ENCODE results near the gene C2CD2L. TPM values are rescaled to one million over a fixed set of nuclear protein-coding genes. Genes with fewer than 3 reads are reported as not detected.
"Not testable (repeated sequence)": the region's sequence is repeated elsewhere in the genome, so short reads cannot be mapped to it uniquely, and the experiment has no call there.

Gene C2CD2L
- total RNA-seq (10 to 100 TPM; 11.7 to 12.3 TPM), polyA plus RNA-seq (ENCODE audit: insufficient read depth, low read depth, low replicate concordance) (7.8 TPM)
- long read RNA-seq, donor 1 = 0 reads
- long read RNA-seq, donor 2 = 0 reads

DNA sequence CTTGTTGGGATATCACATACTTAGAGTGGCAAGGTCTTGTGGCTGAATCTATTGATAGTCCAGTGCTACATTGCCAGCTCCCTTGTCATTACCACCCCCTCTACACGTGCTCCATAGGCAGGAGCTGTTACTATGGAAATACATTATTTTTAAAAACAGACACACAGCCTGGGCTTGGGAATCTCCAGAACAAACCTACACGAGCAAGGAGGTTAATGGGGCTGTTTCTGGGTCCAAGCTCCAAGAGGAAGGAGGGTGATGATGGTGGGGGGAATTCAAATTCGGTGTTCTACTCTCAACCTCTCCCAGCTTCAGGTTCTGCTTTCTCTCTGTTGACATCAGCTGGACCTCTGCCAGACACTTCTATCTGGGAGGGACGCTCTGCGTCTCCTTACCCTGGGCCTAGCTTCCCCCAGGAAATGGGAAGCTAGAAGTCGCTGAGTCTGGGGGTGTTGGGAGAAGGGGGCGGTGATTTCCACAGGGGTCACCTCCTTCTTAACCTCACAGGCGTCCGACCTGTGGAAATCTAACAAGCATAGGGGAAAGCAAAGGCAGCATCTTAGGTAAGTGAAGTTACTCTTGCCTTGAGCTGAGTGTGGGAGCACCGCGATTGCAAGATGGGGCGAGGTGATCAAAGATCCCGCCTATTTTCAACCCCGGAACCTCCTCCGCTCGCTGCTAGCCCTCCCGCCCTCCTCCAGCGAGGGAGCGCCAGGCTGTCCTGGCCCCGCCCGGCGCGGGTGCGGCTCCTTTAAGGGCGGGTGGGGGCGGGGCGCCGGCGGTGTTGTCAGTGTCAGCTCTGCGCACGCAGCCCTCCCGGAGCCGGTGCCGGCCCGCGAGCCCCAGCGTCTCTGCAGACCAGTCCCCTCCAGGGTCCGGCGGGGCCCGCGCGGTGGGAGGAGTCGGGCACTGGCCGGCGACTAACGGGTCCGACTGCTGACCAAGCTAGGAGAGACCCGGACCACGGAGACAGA lies at the start of gene C2CD2L:
C2CD2L (plus strand) TSS at position 781 of the 974 bp plus-strand sequence. CDS start 398 bp downstream, outside the sequence.
- Histone ChIP-seq H3K36me3 (ENCODE audit: low read depth, missing control alignments) (no peaks in the 10 kb centered on the region), H3K27ac (peak within 1 kb of the TSS; percentile 33 to 62), H3K9me3 (no peaks in the 10 kb centered on the region), H3K27me3 (no peaks in the 10 kb centered on the region), H3K4me1 (peaks cover 26% of the 10 kb centered on the region), H3K4me3 (peak within 1 kb of the TSS; percentile 84 to 89)
- intact Hi-C loops (cut with DNase I; ENCODE audit: low total_unique reads) = no loop called here
- 1% methylated on average over 14 to 39 of the region's 49 CpGs for WGBS, 2 donors
- TF ChIP-seq, protein P1, sequence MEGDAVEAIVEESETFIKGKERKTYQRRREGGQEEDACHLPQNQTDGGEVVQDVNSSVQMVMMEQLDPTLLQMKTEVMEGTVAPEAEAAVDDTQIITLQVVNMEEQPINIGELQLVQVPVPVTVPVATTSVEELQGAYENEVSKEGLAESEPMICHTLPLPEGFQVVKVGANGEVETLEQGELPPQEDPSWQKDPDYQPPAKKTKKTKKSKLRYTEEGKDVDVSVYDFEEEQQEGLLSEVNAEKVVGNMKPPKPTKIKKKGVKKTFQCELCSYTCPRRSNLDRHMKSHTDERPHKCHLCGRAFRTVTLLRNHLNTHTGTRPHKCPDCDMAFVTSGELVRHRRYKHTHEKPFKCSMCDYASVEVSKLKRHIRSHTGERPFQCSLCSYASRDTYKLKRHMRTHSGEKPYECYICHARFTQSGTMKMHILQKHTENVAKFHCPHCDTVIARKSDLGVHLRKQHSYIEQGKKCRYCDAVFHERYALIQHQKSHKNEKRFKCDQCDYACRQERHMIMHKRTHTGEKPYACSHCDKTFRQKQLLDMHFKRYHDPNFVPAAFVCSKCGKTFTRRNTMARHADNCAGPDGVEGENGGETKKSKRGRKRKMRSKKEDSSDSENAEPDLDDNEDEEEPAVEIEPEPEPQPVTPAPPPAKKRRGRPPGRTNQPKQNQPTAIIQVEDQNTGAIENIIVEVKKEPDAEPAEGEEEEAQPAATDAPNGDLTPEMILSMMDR (IDR thresholded peaks at IDR 0.05) = no peak
- no peak for TF ChIP-seq POLR2A (IDR thresholded peaks at IDR 0.05)
- peak; percentile 93 for DNase-seq

DNA sequence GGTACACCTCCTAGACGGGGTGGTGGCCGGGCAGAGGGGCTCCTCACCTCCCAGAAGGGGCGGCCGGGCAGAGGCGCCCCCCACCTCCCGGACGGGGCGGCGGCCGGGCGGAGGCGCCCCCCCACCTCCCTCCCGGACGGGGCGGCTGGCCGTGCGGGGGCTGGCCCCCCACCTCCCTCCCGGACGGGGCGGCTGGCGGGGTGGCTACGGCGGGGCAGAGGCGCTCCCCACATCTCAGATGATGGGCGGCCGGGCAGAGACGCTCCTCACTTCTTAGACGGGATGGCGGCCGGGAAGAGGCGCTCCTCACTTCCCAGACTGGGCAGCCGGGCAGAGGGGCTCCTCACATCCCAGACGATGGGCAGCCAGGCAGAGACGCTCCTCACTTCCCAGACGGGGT lies 48.0 kb upstream of the C2CD2L start:
- intact Hi-C loops (cut with DNase I; ENCODE audit: low total_unique reads) = loop anchor here (5.0 kb wide), 1 partner anchor 38 kb away; a partner anchor contains a TSS
- not testable (repeated sequence) for H3K9me3 ChIP-seq; H3K4me3 ChIP-seq; DNase-seq; H3K27ac ChIP-seq; H3K36me3 ChIP-seq (ENCODE audit: low read depth, missing control alignments); H3K27me3 ChIP-seq
- H3K4me1 ChIP-seq = peaks cover 16% of the 10 kb centered on the region
- WGBS, 2 donors = 93% methylated on average over 26 of the region's 35 CpGs; no CpG with 5 or more reads in 1 of the 2 donors

DNA sequence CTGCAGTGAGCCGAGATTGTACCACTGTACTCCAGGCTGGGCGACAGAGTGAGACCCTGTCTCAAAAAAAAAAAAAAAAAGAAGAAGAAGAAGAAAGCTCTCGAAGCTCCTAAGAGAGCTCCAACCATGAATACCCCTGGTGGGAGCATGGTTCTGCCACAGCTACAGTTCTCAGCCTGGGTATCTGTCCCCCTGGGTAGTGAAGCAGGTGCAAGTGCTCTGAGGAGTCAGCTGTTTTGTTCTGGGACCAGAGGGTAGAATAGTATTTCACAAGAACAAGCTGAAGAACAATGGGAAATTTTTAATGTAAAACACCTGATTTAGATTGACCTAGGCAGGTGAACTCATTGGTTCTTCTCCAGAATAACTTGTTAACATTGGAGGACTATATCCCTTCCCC lies 45.9 kb upstream of the C2CD2L start:
- Histone ChIP-seq H3K27ac (no peak overlapping the region), H3K36me3 (ENCODE audit: low read depth, missing control alignments) (no peaks in the 10 kb centered on the region), H3K4me1 (peaks cover 12% of the 10 kb centered on the region), H3K9me3 (no peaks in the 10 kb centered on the region), H3K27me3 (no peaks in the 10 kb centered on the region), H3K4me3 (no peak overlapping the region)
- WGBS, 2 donors = 91 to 92% methylated on average over 3 of the region's 3 CpGs
- DNase-seq = no peak
- intact Hi-C loops (cut with DNase I; ENCODE audit: low total_unique reads) = no loop called here
- TF ChIP-seq, protein P1 (IDR thresholded peaks at IDR 0.05) = no peak
- no peak for TF ChIP-seq POLR2A (IDR thresholded peaks at IDR 0.05)

DNA sequence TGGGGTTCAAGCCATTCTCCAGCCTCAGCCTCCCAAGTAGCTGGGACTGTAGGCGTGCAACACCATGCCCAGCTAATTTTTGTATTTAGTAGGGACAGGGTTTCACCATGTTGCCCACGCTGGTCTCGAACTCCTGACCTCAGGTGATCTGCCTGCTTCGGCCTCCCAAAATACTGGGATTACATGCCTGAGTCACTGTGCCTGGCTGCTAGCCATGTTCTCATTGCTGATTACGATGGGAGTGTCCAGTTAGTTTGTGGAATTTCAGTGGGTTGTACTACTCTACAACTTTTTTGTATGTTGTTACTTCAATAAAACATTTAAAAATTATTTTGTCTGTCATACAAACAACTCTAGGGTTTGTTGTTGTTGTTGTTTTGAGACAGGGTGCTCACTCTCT lies 44.4 kb upstream of the C2CD2L start:
- H3K4me1 ChIP-seq = peaks cover 11% of the 10 kb centered on the region
- H3K9me3 ChIP-seq = no peaks in the 10 kb centered on the region
- DNase-seq = peak; percentile 60
- intact Hi-C loops (cut with DNase I; ENCODE audit: low total_unique reads) = no loop called here
- H3K27ac ChIP-seq = no peak overlapping the region
- no peaks in the 10 kb centered on the region for H3K36me3 ChIP-seq (ENCODE audit: low read depth, missing control alignments)
- no peaks in the 10 kb centered on the region for H3K27me3 ChIP-seq
- WGBS, 2 donors = 53 to 60% methylated on average over 5 of the region's 5 CpGs
- H3K4me3 ChIP-seq = no peak overlapping the region
- TF ChIP-seq, protein P1 (IDR thresholded peaks at IDR 0.05) = no peak
- TF ChIP-seq POLR2A (IDR thresholded peaks at IDR 0.05) = no peak

DNA sequence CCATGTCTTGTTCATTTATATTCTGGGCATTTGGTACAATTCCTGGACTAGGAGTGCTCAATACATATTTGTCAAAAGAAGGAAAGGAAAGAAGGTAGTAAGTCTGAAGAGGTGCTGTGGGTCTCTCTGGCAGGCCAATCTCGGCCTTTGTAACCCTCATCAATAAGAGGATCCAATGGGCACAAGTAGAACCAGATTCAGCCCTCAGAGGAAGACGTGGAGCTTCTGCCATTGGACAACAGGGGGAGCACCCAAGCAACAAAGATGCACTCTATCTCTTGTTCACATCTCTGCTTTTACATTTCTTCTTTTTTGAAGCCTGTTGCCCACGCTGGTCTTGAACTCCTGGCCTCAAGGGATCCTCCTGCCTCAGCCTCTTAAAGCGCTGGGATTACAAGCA lies 41.8 kb upstream of the C2CD2L start:
- intact Hi-C loops (cut with DNase I; ENCODE audit: low total_unique reads) = no loop called here
- peak; percentile 43 for DNase-seq
- TF ChIP-seq POLR2A (IDR thresholded peaks at IDR 0.05) = no peak
- TF ChIP-seq, protein P1 (IDR thresholded peaks at IDR 0.05) = peak in 1 of 3 experiments; percentile 20
- H3K4me3 ChIP-seq = no peak overlapping the region
- no peak overlapping the region for H3K27ac ChIP-seq
- no peaks in the 10 kb centered on the region for H3K9me3 ChIP-seq
- no peaks in the 10 kb centered on the region for H3K36me3 ChIP-seq (ENCODE audit: low read depth, missing control alignments)
- peaks cover 10% of the 10 kb centered on the region for H3K4me1 ChIP-seq
- H3K27me3 ChIP-seq = no peaks in the 10 kb centered on the region
- whole genome bisulfite sequencing, 2 donors = 77 to 79% methylated on average over 4 of the region's 4 CpGs
